GM21619 (cell line): ENCODE measurements around the gene SPATA31A7.
"Not testable (repeated sequence)": the region's sequence is repeated elsewhere in the genome, so short reads cannot be mapped to it uniquely, and the experiment has no call there.

Experiments
- ATAC-seq: cut with Tn5 transposase; IDR thresholded peaks from one replicate; pipeline ENCODE4 v1.9.1; 2021; ENCODE audit not compliant: unreplicated experiment

The SPATA31A7 gene

GRCh38 chr9:61189736-61190135 is at the start of gene SPATA31A7:
Gene SPATA31A7, plus strand, starts transcription at chr9:61190036. Its CDS starts 29 bp downstream, at chr9:61190065.
- ATAC-seq: not testable (repeated sequence)

- not testable (repeated sequence) for ATAC-seq
These were observed 36.6 kb downstream of the SPATA31A7 start for GRCh38 chr9:61226438-61226837.
